Measurements from ENCODE around the gene MPDU1.

GRCh38 chr17:7576432-7576937 lies 7.2 kb upstream of the MPDU1 start:
- TF ChIP-seq CTCF (IDR thresholded peaks at IDR 0.05), result no peak
- TF ChIP-seq FOXP4 (CRISPR knock-in tag; IDR thresholded peaks at IDR 0.05), result no peak
- TF ChIP-seq CREB1 (CRISPR knock-in tag; IDR thresholded peaks at IDR 0.05), result no peak
- TF ChIP-seq ZBTB43 (CRISPR knock-in tag; IDR thresholded peaks at IDR 0.05), result no peak
- no peak for TF ChIP-seq AFF4 (CRISPR knock-in tag; IDR thresholded peaks at IDR 0.05; ENCODE audit: borderline replicate concordance)
